Measurements from ENCODE around the gene FAM3C. TPM values are rescaled to one million over a fixed set of nuclear protein-coding genes. Genes with fewer than 3 reads are reported as not detected.

Gene FAM3C
- total RNA-seq (100 to 1,000 TPM in 1 of 5 donors, 10 to 100 TPM in 4; 15.2 to 147 (median 23.3) TPM), polyA plus RNA-seq (10 to 100 TPM; 25.2 to 32.5 (median 26.9) TPM)
- long read RNA-seq, donor 1, transcript FAM3C-201 (10 exons, 2,508 nt) = major isoform, 8 of 10 reads
- long read RNA-seq, donor 1, partial matches to known transcripts = 0 of 10 reads
- long read RNA-seq, donor 1, other reads (novel, unspliced or antisense) = 0 of 10 reads
- long read RNA-seq, donor 2, transcript FAM3C-201 (10 exons, 2,508 nt) = major isoform, 28 of 29 reads
- long read RNA-seq, donor 2, partial matches to known transcripts = 0 of 29 reads
- long read RNA-seq, donor 2, other reads (novel, unspliced or antisense) = 0 of 29 reads
- long read RNA-seq, donor 3, transcript FAM3C-201 (10 exons, 2,508 nt) = major isoform, 10 of 14 reads
- long read RNA-seq, donor 3, partial matches to known transcripts = 0 of 14 reads
- long read RNA-seq, donor 3, other reads (novel, unspliced or antisense) = 0 of 14 reads
- long read RNA-seq, donor 4, partial matches to known transcripts = 0 of 2 reads
- long read RNA-seq, donor 4, other reads (novel, unspliced or antisense) = 0 of 2 reads
- long read RNA-seq, donor 5, transcript FAM3C-201 (10 exons, 2,508 nt) = major isoform, 18 of 21 reads
- long read RNA-seq, donor 5, partial matches to known transcripts = 0 of 21 reads
- long read RNA-seq, donor 5, other reads (novel, unspliced or antisense) = 0 of 21 reads
- long read RNA-seq, donor 6, transcript FAM3C-204 (2 exons, 567 nt) = minor isoform, 7 of 52 reads
- long read RNA-seq, donor 6, transcript FAM3C-201 (10 exons, 2,508 nt) = major isoform, 45 of 52 reads
- long read RNA-seq, donor 6, partial matches to known transcripts = 0 of 52 reads
- long read RNA-seq, donor 6, other reads (novel, unspliced or antisense) = 0 of 52 reads
- long read RNA-seq, donor 7, transcript FAM3C-201 (10 exons, 2,508 nt) = major isoform, 35 of 36 reads
- long read RNA-seq, donor 7, partial matches to known transcripts = 0 of 36 reads
- long read RNA-seq, donor 7, other reads (novel, unspliced or antisense) = 0 of 36 reads
- long read RNA-seq, donor 8, transcript FAM3C-201 (10 exons, 2,508 nt) = major isoform, 18 of 20 reads
- long read RNA-seq, donor 8, partial matches to known transcripts = 0 of 20 reads
- long read RNA-seq, donor 8, other reads (novel, unspliced or antisense) = 0 of 20 reads
- long read RNA-seq, donor 9, transcript FAM3C-201 (10 exons, 2,508 nt) = major isoform, 6 of 9 reads
- long read RNA-seq, donor 9, partial matches to known transcripts = 0 of 9 reads
- long read RNA-seq, donor 9, other reads (novel, unspliced or antisense) = 0 of 9 reads
- long read RNA-seq, donor 10, transcript FAM3C-201 (10 exons, 2,508 nt) = major isoform, 18 of 18 reads
- long read RNA-seq, donor 10, partial matches to known transcripts = 0 of 18 reads
- long read RNA-seq, donor 10, other reads (novel, unspliced or antisense) = 0 of 18 reads

- TF ChIP-seq POLR2A (IDR thresholded peaks at IDR 0.05) = peak in 1 of 4 donors; percentile 88
- TF ChIP-seq EP300 (IDR thresholded peaks at IDR 0.05) = no peak
- TF ChIP-seq POLR2AphosphoS5 (IDR thresholded peaks at IDR 0.05) = peak; percentile 72 to 96 (median 96)
- TF ChIP-seq, protein P1, sequence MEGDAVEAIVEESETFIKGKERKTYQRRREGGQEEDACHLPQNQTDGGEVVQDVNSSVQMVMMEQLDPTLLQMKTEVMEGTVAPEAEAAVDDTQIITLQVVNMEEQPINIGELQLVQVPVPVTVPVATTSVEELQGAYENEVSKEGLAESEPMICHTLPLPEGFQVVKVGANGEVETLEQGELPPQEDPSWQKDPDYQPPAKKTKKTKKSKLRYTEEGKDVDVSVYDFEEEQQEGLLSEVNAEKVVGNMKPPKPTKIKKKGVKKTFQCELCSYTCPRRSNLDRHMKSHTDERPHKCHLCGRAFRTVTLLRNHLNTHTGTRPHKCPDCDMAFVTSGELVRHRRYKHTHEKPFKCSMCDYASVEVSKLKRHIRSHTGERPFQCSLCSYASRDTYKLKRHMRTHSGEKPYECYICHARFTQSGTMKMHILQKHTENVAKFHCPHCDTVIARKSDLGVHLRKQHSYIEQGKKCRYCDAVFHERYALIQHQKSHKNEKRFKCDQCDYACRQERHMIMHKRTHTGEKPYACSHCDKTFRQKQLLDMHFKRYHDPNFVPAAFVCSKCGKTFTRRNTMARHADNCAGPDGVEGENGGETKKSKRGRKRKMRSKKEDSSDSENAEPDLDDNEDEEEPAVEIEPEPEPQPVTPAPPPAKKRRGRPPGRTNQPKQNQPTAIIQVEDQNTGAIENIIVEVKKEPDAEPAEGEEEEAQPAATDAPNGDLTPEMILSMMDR (IDR thresholded peaks at IDR 0.05) = peak in 5 of 7 experiments; percentile 63 to 99 (median 94)
- Histone ChIP-seq H3K4me1 (peaks cover 0 to 41% (median 28%) of the 10 kb centered on the region in 4 donors), H3K36me3 (no peaks in the 10 kb centered on the region), H3K9me3 (no peaks in the 10 kb centered on the region), H3K4me3 (peak within 1 kb of the TSS; percentile 77 to 91 (median 84)), H3K27me3 (no peaks in the 10 kb centered on the region), H3K27ac (peak within 1 kb of the TSS; percentile 90 to 97 (median 93))
- intact Hi-C loops (cut with DNase I; ENCODE audit: low total_unique reads) = no loop called here
- DNase-seq = peak; percentile 92 to 97
- WGBS, 5 donors = 0 to 1% (median 0%) methylated on average over 47 to 84 of the region's 85 CpGs
These were observed at the start of gene FAM3C for GRCh38 chr7:121395961-121396757. FAM3C (minus strand) TSS chr7:121396308; CDS start chr7:121382969, 13,339 bp downstream.

DNA sequence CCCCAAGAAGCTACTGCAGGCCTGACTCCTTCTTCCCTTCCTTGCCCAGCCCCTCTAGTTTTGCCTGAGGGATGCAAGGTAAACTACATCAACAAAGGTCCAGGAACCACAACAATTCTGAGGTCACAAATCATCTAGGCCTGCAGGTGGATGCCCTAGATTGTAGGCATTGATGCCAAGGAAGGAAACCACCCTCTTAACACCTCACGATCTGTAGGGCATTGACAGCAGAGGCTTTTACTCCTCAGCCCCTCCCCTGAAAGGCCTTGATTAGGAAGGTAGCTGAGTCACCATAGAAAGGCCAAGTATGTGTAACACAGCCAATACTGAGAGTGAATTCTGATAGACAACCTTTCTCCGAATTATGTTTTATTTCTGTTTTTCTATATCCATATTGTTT lies 46.7 kb upstream of the FAM3C start:
- H3K27ac ChIP-seq = no peak overlapping the region
- DNase-seq = no peak
- H3K4me3 ChIP-seq = no peak overlapping the region
- H3K9me3 ChIP-seq = no peaks in the 10 kb centered on the region
- TF ChIP-seq POLR2A (IDR thresholded peaks at IDR 0.05) (no peak), EP300 (IDR thresholded peaks at IDR 0.05) (no peak), POLR2AphosphoS5 (IDR thresholded peaks at IDR 0.05) (no peak)
- TF ChIP-seq, protein P1 (IDR thresholded peaks at IDR 0.05) = no peak
- no peaks in the 10 kb centered on the region for H3K27me3 ChIP-seq
- WGBS, 5 donors = 56 to 79% (median 62%) methylated on average over 2 of the region's 2 CpGs
- H3K4me1 ChIP-seq = peaks cover 0 to 10% (median 6%) of the 10 kb centered on the region in 4 donors
- no peaks in the 10 kb centered on the region for H3K36me3 ChIP-seq
- intact Hi-C loops (cut with DNase I; ENCODE audit: low total_unique reads) = no loop called here

DNA sequence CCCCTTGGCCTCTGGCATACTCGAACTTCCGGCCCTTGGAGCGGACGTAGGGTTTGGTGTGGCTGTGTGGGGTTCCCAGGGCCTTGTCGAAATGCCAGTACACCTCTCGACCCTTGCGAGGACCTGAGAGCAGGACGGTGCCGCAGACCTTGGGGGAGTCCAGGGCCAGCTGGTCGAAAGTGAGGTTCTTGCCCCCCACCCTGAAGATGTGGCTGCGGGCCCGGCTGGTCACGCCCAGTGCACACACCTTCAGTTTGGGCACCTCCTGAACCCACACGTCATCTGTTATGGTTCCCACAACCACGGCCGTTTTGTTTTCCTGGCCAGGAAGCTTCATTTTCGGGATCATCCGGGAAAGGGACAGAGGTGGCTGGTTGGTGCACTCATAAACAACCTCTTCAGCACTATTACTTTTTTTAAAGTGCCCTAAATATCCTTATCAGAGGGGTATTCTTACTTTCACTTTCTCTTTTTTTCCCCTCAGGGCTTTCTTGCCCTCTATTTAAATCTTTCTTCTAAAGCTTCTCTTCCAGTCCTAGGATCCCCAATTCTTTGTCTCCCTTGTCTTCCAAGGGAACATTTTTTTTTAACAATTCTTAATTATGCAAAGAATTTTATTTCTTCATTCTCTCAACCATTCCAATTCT lies 44.9 kb upstream of the FAM3C start:
- H3K27me3 ChIP-seq = no peaks in the 10 kb centered on the region
- intact Hi-C loops (cut with DNase I; ENCODE audit: low total_unique reads) = no loop called here
- H3K36me3 ChIP-seq = no peaks in the 10 kb centered on the region
- peak overlapping the region in 1 of 4 donors; percentile 0 for H3K4me3 ChIP-seq
- WGBS, 5 donors = 78 to 89% (median 83%) methylated on average over 18 of the region's 18 CpGs
- DNase-seq = no peak
- peaks cover 0 to 14% (median 9%) of the 10 kb centered on the region in 4 donors for H3K4me1 ChIP-seq
- TF ChIP-seq POLR2AphosphoS5 (IDR thresholded peaks at IDR 0.05) (no peak), EP300 (IDR thresholded peaks at IDR 0.05) (no peak), POLR2A (IDR thresholded peaks at IDR 0.05) (no peak)
- TF ChIP-seq, protein P1 (IDR thresholded peaks at IDR 0.05) = no peak
- H3K27ac ChIP-seq = peak overlapping the region in 2 of 5 donors; percentile 2 to 17
- no peaks in the 10 kb centered on the region for H3K9me3 ChIP-seq

All from stomach (tissue), 19 donors.